ENCODE data around the gene TMEM131.

The TMEM131 gene

DNA sequence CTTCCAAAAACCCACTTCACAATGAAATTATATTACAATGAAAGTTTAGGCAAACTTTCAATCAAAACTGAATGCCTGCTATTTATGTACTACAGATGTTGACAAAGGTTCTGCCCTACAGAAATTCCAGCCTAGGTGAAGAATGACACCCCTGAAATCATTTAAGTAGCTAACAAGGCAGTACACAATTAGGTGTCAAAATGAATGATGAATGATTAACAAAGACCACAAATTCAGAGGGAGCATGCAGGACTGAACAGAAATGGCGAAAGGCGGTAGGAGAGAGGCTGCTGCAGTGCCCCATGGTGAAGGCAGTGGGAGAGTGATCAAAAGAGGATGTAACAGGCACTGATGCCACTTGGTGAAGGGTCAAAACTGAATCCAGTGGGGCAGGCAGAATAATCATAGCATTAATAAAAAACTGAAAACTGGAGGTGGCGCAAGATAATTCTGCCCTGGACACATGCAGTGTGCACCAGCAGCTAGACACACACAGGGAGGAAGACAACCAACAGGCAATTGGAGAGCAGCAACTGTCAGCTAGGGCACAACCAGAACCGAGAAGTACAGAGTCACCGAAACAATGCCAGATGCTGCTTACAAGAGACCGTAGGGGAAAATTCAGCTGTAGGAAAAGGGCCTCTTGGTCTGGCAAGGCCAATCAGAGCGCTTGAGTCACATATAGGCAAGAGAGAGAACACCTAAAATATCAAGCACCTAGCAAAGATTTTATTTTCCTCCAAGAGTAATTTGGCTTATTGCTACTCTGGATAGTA lies 4.5 kb downstream of the TMEM131 start:
- DNase-seq (ENCODE audit: low read depth, low spot score): no peak

DNA sequence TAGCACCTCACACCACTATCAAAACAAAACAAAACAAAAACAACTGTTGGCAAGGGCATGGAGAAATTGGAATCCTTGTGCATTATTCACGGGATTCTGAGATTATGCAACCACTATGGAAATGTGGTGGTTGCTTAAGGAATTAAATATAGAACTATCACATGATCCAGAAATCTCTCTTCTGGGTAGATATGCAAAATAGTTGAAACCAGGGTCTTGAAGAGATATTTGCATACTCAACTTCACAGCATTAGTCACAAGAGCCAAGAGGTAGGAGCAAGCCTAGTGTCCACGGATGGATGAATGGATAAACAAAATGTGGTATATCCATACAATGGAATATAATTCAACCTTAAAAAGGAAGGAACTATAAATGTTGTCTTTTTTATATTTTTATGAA lies 7.0 kb downstream of the TMEM131 start:
- DNase-seq (ENCODE audit: low read depth, low spot score): no peak

DNA sequence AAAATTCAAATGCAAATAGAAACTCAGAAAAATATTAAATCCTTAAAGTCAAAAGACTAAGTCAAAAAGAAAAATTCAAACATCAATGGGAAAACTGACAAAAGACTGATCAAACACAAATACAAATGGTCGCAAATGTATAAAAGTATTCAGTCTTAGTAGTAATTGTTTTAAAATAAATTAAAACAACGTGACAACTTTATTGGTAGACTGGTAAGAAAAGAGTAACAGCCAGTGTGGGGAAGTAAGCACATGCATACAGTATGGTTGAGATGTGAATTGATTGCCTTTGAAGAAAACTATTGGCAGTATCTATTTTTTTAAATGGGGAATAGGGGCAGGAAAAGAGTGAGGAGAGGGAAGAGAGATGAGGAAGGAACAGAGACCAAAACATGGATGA lies 9.8 kb downstream of the TMEM131 start:
- DNase-seq (ENCODE audit: low read depth, low spot score): no peak

DNA sequence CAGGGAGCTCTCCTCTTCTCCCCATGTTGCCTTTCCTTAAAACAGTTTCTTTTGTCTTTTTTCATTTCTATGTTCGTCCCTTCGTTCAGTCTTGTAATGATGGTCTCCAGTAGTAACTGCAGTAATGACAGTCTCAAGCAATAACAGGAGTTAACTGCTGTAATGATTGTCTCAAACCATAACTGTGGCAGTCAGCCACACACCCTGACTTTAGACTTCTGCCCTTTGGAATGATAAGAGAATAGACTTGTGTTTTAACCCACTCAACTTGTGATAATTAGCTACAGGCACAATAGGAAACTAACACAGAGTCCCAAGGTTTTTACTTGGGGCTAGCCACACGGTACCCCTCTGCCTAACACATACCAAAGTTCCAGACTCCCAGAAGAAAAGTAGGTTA lies 12.1 kb downstream of the TMEM131 start:
- DNase-seq (ENCODE audit: low read depth, low spot score): no peak

DNA sequence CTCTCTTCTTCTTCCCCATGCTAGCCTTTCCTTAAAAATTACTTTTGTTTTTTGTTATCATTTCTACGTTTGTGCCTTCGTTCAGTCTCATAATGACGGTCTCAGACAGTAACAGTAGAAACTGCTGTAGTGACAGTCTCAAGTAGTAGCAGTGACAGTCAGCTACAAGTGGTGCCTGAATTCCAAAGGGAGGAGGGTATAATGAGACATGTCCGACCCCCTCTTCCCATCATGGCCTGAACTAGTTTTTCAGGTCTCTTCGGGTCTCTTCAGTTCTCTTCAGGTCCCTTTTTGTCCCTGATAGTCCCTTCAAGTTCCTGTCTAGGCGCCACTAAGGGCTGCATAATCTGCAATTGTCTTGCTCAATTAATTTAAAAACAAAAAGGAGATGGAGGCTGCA lies 12.6 kb downstream of the TMEM131 start:
- DNase-seq (ENCODE audit: low read depth, low spot score): no peak

DNA sequence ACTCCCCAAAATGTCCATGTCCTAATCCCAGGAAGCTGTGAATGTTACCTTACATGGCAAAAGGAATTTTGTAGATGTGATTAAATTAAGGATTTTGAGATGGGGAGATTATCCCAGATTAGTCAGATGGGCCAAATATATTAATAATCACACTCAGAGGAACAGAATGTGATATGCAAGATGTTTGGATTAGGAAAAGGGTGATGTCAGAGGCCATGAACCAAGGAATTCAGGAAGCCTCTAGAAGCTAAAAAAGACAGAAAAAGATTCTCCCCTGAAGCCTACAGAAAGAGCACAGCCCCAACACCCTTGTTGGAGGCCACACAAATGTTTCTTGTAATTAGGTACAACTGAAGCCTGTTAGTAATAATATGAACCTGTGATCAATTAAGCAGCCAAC lies 13.1 kb downstream of the TMEM131 start:
- DNase-seq (ENCODE audit: low read depth, low spot score): no peak

DNA sequence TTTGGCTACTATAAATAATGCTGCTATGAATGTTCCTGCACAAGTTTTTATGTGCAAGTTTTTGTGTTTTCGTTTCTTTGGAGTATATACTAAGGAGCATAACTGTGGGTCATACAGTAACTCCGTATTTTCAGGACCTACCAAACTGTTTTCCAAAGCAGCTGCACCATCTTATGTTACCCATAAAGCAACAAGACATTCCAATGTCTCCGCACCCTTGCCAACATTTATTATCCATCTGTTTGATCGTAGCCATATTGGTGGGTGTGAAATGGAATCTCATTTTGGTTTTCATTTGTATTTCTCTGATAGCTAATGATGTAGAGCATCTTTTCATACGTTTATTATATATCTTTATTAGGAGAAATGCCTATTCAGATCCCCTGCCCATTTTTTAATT lies 13.8 kb downstream of the TMEM131 start:
- DNase-seq (ENCODE audit: low read depth, low spot score): no peak

DNA sequence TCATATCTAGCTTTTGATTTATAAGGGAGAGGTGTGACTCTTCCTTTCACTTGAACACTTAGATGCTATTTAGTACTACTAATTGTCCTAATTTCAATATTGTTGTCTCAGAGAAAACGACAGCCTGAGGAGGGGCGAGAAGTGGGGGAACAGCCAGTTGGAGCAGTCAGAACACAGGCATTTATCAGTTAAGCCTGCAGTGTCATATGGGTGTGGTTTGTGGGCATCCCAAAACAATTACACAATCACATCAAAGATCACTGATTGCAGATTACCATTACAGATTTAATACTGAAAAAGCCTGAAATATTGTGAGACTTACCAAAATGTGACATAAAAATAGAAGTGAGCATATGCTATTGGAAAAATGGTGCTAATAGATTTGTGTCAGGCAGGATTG lies 15.8 kb downstream of the TMEM131 start:
- DNase-seq (ENCODE audit: low read depth, low spot score): no peak

DNA sequence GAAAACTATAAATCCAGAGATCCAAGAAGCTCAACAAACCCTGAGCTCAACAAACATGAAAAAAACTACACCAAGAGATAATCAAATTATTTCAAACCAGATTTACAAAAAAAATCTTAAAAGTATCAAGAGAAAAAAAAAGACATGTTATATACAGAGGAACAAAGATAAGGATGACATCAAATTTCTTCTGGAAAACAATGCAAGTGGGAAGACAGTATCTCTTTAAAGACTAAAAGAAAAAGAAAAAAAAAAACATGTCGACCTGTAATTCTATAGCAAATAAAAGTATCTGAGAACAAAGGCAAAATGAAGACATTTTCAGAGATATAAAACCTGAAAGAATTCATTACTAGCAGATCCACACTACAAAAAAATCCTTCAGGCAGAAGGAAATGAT lies 21.3 kb downstream of the TMEM131 start:
- no peak for DNase-seq (ENCODE audit: low read depth, low spot score)

DNA sequence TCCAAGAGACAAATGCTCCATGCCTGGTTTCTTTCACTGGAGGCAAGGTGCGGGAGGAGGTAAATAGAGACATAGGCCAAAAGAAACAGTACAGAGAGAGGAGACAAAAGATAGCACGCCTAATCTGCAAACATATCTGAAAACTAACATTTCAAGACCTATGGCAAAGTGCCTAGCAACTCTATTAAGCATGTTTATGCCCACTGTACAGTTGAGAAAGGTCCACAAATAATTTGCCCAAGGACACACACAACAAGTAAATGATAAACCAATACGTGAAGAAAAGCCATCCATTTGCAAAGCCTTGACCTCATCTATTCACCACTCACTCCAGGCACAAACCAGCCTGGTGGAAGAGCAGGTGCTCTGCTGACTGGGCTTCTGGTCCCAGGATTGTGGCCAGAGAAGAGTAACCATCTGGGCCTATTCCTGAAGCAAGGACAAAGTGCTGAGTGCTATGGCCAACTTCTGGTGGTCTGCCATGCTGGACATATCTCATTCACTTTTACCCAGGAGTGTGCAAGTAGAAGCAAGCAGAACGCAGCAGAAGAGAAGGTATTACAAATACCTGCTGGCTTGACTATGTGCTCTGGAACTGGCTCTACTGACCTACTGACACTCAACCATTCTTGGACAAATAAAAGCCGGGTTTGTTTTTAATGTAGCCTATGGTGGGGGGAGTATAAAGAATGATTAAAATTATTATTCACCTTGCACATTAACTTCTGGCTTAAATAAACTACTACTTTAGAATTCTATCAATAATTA lies 25.3 kb downstream of the TMEM131 start:
- DNase-seq (ENCODE audit: low read depth, low spot score): no peak

DNA sequence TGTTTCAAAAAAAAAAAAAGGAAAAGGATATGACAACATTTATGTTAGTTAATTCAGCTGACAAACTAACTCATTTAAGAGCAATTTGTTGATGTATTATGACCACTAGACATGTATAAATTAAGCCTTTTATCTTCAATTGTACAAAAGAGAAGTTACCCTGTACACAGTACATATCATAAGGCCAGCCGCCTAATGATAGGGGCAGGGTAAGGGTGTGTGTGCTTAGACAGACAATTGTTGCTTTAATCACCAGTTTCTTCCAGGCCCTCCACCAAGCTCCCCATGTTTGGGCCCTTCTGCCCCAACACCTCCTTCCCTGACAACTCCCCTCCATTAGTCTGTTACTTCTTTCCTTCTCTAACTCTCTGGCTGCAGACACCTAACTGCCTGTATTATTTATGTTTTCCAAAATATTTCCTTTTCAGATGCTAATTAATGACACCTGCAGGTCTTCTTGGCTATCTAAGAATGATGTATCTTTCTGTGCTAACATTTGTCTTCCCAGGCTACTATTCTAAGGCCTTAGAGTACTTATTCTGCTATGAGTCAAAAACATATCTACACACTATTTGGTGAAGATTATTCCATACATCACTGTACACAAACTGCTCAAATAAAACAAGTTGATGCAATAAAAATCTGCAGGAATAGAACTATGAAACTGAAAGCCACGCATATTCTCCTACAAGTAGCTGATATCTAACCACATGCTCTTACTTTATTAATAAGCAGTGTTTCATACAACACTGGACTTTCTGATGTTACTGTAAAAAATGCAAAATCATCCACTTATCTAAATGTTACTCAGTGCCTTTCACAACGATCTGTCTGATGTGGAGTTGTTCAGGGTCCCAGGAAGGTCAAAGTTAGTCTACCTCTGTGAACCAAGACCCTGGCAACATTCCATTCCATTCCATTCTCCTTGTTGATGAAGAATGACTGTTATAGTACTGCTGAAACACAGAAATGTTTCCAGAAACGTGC lies 26.4 kb downstream of the TMEM131 start:
- no peak for DNase-seq (ENCODE audit: low read depth, low spot score)

DNA sequence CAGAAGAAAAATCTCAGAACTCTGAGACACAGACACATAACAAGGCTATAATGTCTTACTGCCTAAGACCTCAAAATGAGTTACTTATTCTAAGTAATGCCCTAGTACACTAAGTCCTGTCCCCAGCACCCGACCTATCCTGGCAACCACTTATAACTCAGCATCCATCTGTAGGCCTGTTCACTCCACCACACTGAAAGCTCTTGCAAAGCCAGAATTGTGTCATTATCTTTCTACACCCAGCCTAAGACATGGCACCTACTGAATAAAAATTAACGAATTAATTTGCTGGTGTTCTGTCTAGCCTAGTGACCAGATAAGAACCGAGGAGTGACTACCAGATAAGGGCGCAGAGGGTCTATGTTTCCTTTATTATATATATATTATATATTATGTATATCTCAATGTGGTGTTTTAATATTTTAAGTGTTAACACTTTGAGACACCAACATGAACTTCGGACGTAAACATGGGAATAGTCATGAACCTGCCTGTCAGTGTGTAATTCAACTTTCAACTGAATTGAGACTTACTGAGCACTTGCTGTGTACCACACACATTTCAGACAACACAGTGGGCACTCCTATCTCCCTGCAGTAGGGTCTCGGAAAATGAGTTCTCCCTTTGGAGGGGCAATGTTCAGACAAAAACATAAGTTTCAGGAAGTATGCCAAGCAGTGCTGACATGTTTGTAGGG lies 27.7 kb downstream of the TMEM131 start:
- DNase-seq (ENCODE audit: low read depth, low spot score): no peak

DNA sequence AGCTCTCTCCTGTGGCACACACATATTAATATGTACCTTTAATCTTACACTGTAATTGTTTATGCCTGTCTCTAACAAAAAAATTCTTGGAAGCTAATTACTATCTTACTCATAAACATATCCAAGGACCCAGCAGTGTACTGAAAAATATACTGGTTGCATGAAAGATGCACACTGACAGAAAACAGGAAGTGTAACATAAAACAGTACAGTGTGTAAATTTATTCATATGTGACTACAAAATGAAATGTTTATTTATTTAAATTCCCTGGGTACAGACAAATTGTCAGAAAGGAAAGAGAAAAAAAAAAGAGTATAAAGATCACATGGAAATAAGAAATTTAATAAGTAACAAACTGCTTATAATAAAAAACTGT lies 28.5 kb downstream of the TMEM131 start:
- no peak for DNase-seq (ENCODE audit: low read depth, low spot score)

DNA sequence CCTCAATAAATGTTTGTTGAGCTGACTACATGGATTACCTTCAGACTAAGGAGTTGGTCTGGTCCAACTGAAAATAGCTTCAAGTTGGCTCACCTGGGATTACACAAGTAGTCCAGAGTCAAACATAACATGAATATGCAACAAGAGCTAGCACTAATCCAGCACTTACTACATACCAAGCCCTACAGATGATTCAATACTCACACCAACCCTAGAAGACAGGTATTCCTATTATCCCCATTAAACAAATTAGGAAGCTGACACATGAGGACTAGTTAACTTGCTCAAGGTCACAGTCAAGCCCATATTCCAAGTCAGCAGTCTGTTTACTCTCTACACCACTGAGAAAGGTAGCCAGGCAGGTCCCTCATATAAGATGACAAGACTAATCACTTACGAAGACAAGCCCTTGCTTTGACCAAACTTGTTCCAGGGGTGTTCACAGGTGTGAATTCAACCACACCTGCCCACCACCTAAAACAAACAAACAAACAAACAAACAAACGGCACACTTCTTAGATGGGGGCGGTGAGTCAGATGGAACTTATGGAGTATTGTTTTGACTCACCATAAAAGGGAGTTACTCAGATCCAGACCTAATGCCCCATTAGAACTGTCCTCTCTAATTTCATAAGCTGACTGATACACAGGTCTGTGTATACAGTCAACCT lies 29.1 kb downstream of the TMEM131 start:
- DNase-seq (ENCODE audit: low read depth, low spot score): no peak

DNA sequence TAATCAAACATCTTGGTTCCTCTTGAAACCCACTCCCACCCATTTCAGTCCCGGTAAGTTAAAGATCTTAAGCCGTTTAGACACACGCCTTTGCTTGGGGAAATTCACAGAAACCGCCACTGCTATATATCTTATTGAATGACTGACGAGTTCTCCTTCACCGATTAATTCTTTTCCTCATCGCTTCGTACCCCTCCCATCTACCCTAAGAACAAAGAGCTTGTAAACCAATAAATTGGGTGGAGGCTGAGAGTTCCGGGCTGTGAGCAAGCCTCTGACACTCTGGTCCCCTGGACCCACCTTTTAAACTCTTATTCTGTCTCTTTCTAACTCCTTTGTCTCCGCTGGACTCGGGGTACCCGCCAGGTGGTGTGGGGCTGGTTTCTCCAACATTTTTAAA lies 30.6 kb downstream of the TMEM131 start:
- DNase-seq (ENCODE audit: low read depth, low spot score): no peak

DNA sequence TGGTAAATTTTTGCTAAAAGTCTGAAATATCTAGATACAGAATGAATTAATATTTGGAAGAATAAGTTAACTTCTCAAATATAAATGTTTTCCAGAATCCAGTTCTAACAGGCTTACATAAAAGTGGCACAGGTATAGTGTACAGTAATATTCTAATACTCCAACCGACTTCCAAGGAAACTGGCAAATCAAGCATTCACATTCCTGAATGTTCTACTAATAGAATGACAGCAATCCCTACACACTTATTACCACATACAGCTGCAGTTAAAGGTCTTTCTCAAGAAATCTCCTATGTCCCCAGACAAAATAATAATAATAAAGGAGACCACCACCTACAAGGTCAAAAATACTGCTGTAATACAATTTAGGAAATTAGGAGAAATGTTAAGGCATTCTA lies 31.9 kb downstream of the TMEM131 start:
- DNase-seq (ENCODE audit: low read depth, low spot score): no peak

DNA sequence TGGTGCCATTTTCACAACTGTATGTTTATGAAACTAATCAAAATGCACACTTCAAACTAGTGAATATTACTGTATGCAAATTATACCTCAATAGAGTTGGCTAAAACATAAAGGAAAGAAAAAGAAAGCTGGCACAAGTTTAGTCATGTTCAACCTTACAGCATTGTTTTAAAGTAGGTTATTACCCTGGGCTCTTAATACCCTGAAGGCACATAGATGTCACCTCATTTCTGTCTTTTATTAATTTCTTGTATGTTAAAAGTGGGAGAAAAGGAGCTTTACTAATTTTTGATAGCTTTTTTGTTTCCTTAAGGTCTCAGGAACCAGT lies 32.7 kb downstream of the TMEM131 start:
- DNase-seq (ENCODE audit: low read depth, low spot score): no peak

DNA sequence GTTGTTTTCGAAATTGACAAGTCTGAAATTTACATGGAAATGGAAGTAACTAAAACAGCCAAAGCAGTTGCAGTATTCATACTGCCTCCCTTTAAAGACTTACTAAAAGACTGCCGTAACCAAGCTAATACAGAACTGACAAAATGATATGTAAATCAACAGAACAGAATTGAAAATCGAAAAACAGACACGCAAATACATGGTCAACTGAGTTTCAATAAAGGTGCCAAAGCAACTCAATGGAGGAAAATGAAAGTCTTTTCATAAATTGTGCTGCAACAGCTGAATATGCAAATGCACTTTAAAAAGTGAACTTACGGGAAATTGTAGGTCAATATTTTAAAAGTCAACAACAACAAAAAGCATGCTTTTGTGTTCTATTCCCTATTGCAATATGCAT lies 34.2 kb downstream of the TMEM131 start:
- DNase-seq (ENCODE audit: low read depth, low spot score): no peak

DNA sequence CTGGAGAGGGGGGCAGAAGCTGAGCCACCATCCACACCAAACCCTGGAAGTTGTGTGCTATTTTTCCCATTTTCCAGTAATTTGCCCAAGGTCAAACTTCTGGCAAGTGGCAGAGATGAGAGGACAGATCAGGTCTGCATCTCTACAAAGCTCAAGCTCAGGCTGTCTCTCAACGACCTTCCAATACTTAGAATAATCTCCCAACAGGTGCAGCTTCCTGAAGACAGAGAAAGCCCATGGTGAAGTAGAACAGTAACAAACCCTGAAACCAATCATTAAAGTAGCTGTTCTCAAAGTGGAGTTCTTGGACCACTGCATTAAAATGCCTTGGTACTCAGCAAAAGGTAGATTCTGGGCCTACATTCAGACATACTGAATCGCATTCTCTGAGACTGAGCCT lies 37.6 kb downstream of the TMEM131 start:
- DNase-seq (ENCODE audit: low read depth, low spot score): no peak

DNA sequence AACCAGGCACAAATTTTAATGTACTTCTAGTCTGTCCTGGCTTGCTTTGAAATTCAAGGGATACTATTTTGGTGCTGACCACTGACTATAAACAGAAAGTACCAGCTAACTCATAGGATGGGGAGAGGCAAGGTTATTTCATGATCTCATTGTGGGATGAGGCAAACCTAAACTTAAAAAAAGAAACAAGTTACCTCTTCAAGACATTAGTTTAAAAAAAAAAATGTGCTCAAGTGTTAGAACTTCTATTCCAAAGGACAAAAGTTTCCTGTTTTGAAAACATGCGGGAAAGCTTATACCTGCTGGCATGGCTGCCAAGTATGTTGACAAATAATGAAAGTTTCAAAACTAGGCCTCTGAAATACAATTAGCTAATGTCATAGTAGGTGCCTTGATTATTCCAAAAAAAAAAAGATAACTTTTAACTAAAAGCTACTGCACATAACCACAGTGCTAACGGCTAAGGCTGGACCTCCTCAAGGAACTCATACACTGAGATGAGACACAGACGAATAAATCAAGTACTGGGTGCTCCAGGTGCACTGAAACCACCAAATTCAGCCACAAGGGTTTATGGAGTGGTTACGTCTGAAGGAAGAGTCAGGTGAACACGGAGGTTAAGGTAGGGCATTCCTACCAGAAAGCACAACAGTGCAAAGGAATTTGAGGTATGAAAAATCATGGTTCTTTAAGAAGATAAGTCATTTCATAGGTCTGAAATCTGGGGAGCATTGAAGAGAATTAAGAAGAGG lies 38.1 kb downstream of the TMEM131 start:
- DNase-seq (ENCODE audit: low read depth, low spot score): no peak
